ENCODE measurements around the gene ARAP2.

ARAP2 gene

GRCh38 chr4:36141186-36141585 is 103.1 kb downstream of the ARAP2 start:
- Histone ChIP-seq H3K36me3 (ENCODE audit: control insufficient read depth in 2 of 2, insufficient read depth in 1 of 2, low read length in 2 of 2) (no peaks in the 10 kb centered on the region), H3K4me1 (ENCODE audit: control insufficient read depth, insufficient read depth, low read length) (no peaks in the 10 kb centered on the region), H3K27ac (ENCODE audit: extremely low read depth, low read depth, low read length) (no peak overlapping the region), H3K9me3 (ENCODE audit: control insufficient read depth, insufficient read depth, low read depth, low read length) (no peaks in the 10 kb centered on the region), H3K4me3 (ENCODE audit: low read depth, low read length) (no peak overlapping the region)
- TF ChIP-seq ZNF701 (tag by site-specific recombination; IDR thresholded peaks at IDR 0.05): no peak
- no peak for TF ChIP-seq PATZ1 (tag by site-specific recombination; IDR thresholded peaks at IDR 0.05)
- no peak for TF ChIP-seq ZNF362 (tag by site-specific recombination; IDR thresholded peaks at IDR 0.05)
- no peak for TF ChIP-seq ZNF549 (tag by site-specific recombination; IDR thresholded peaks at IDR 0.05)
- ChIA-PET CTCF (no interaction called here), POLR2A (interaction anchor here (0.6 kb wide), 1 partner anchor 102 kb away, joined by 11 read pairs; no protein-coding TSS in a partner anchor)

- H3K27ac ChIP-seq (ENCODE audit: extremely low read depth, low read depth, low read length): no peak overlapping the region
- ChIA-PET POLR2A (no interaction called here), CTCF (no interaction called here)
- H3K36me3 ChIP-seq (ENCODE audit: control insufficient read depth in 2 of 2, insufficient read depth in 1 of 2, low read length in 2 of 2): no peaks in the 10 kb centered on the region
- H3K4me3 ChIP-seq (ENCODE audit: low read depth, low read length): no peak overlapping the region
- no peaks in the 10 kb centered on the region for H3K9me3 ChIP-seq (ENCODE audit: control insufficient read depth, insufficient read depth, low read depth, low read length)
- no peaks in the 10 kb centered on the region for H3K4me1 ChIP-seq (ENCODE audit: control insufficient read depth, insufficient read depth, low read length)
- peak; percentile 55 for TF ChIP-seq OSR2 (tag by site-specific recombination; IDR thresholded peaks at IDR 0.05)
- 0 out of 2 replicates have a peak, but pooled peaks have one; percentile 48 for TF ChIP-seq PRDM6 (tag by site-specific recombination; IDR thresholded peaks at IDR 0.05)
- TF ChIP-seq ZNF350 (tag by site-specific recombination; IDR thresholded peaks at IDR 0.05): no peak
These were observed 103.9 kb downstream of the ARAP2 start for GRCh38 chr4:36140421-36140820.

- ChIA-PET POLR2A (no interaction called here), CTCF (no interaction called here)
- Histone ChIP-seq H3K9me3 (ENCODE audit: control insufficient read depth, insufficient read depth, low read depth, low read length) (no peaks in the 10 kb centered on the region), H3K4me1 (ENCODE audit: control insufficient read depth, insufficient read depth, low read length) (no peaks in the 10 kb centered on the region), H3K4me3 (ENCODE audit: low read depth, low read length) (no peak overlapping the region), H3K27ac (ENCODE audit: extremely low read depth, low read depth, low read length) (no peak overlapping the region), H3K36me3 (ENCODE audit: control insufficient read depth in 2 of 2, insufficient read depth in 1 of 2, low read length in 2 of 2) (no peaks in the 10 kb centered on the region)
- TF ChIP-seq ZNF513 (tag by site-specific recombination; IDR thresholded peaks at IDR 0.05) (no peak), ZNF561 (tag by site-specific recombination; IDR thresholded peaks at IDR 0.05; ENCODE audit: borderline replicate concordance) (no peak), ZNF341 (tag by site-specific recombination; IDR thresholded peaks at IDR 0.05; ENCODE audit: low read depth) (no peak), YY1 (tag by site-specific recombination; IDR thresholded peaks at IDR 0.05) (no peak), ZNF707 (tag by site-specific recombination; IDR thresholded peaks at IDR 0.05) (no peak), ZNF488 (tag by site-specific recombination; IDR thresholded peaks at IDR 0.05) (no peak), ZNF768 (tag by site-specific recombination; IDR thresholded peaks at IDR 0.05) (no peak), ZFP69B (tag by site-specific recombination; IDR thresholded peaks at IDR 0.05) (no peak), ZNF677 (tag by site-specific recombination; IDR thresholded peaks at IDR 0.05) (no peak), ZIC2 (tag by site-specific recombination; IDR thresholded peaks at IDR 0.05) (no peak), ZSCAN23 (tag by site-specific recombination; IDR thresholded peaks at IDR 0.05) (no peak), ZNF529 (tag by site-specific recombination; IDR thresholded peaks at IDR 0.05; ENCODE audit: insufficient replicate concordance) (no peak), ZNF155 (tag by site-specific recombination; IDR thresholded peaks at IDR 0.05) (no peak)
These were observed 106.1 kb downstream of the ARAP2 start for GRCh38 chr4:36138220-36138619.

Measured in HEK293 (cell line).